OCI-LY3 (cell line): ENCODE results near the gene RPL10A.
"Not testable (repeated sequence)": the region's sequence is repeated elsewhere in the genome, so short reads cannot be mapped to it uniquely, and the experiment has no call there.

ENCODE experiments used
- H2AFZ ChIP-seq: fragments of 200-600, 300-600 bp; shearing (Covaris generic); 2 replicates; pipeline ENCODE4 v1.6.0; 2014; ENCODE audit warnings: antibody characterized with exemption, low read depth, low read length
- H3K27ac ChIP-seq: fragments of 200-600, 300-600 bp; sonication (generic); 2 replicates; pipeline ENCODE4 v1.5.1; 2014; ENCODE audit warnings: mild to moderate bottlenecking, low read length, moderate library complexity, mixed read lengths
- H3K27me3 ChIP-seq: fragments of 200-600, 300-600 bp; sonication (generic); 2 replicates; pipeline ENCODE4 v1.6.1; 2014; ENCODE audit warnings: low read depth, low read length, mixed read lengths
- H3K36me3 ChIP-seq: fragments of 200-600, 300-600 bp; sonication (generic); replicated peaks from 2 replicates; pipeline ENCODE3; 2014; ENCODE audit warnings: low read depth, low read length, mixed read lengths
- H3K4me1 ChIP-seq: fragments of 300-600, 200-600 bp; sonication (generic); 2 replicates; pipeline ENCODE4 v1.6.1; 2014; ENCODE audit warnings: low read length, mixed read lengths
- H3K4me2 ChIP-seq: fragments of 200-600, 300-600 bp; sonication (generic); 2 replicates; pipeline ENCODE4 v1.6.1; 2014; ENCODE audit warnings: low read length, mixed read lengths
- H3K4me3 ChIP-seq: fragments of 300-600, 200-600 bp; sonication (generic); 2 replicates; pipeline ENCODE4 v1.5.1; 2014; ENCODE audit warnings: antibody characterized with exemption, mild to moderate bottlenecking, low read length, moderate library complexity
- H3K79me2 ChIP-seq: fragments of 300-600, 200-600 bp; shearing (Covaris generic); 2 replicates; pipeline ENCODE4 v1.6.1; 2014; ENCODE audit warnings: mild to moderate bottlenecking, low read length, mixed read lengths
- H3K9ac ChIP-seq: fragments of 300-600, 200-600 bp; shearing (Covaris generic); 2 replicates; pipeline ENCODE4 v1.6.0; 2014; ENCODE audit warnings: mild to moderate bottlenecking, low read length, moderate library complexity
- H3K9me3 ChIP-seq: fragments of 200-600, 300-600 bp; shearing (Covaris generic); 2 replicates; pipeline ENCODE4 v1.6.1; 2014; ENCODE audit warnings: low read length, mixed read lengths; ENCODE audit not compliant: insufficient read depth
- H4K20me1 ChIP-seq: fragments of 200-600, 300-600 bp; sonication (generic); 2 replicates; pipeline ENCODE4 v1.6.1; 2016; ENCODE audit warnings: low read length, mixed read lengths; ENCODE audit not compliant: insufficient read depth
- EZH2phosphoT487 ChIP-seq: fragments of 200-600 bp; shearing (Covaris generic); IDR thresholded peaks from 2 replicates; pipeline ENCODE4 v1.6.1; 2018; ENCODE audit warnings: antibody characterized with exemption, mixed run types, low read depth
- TF ChIP-seq, protein P1 (sequence below): fragments of 200-600, 300-600 bp; sonication (generic); IDR thresholded peaks from 2 replicates; pipeline ENCODE4 v1.5.1; 2014; ENCODE audit warnings: antibody characterized with exemption, low read length, low read depth

Gene RPL10A

DNA sequence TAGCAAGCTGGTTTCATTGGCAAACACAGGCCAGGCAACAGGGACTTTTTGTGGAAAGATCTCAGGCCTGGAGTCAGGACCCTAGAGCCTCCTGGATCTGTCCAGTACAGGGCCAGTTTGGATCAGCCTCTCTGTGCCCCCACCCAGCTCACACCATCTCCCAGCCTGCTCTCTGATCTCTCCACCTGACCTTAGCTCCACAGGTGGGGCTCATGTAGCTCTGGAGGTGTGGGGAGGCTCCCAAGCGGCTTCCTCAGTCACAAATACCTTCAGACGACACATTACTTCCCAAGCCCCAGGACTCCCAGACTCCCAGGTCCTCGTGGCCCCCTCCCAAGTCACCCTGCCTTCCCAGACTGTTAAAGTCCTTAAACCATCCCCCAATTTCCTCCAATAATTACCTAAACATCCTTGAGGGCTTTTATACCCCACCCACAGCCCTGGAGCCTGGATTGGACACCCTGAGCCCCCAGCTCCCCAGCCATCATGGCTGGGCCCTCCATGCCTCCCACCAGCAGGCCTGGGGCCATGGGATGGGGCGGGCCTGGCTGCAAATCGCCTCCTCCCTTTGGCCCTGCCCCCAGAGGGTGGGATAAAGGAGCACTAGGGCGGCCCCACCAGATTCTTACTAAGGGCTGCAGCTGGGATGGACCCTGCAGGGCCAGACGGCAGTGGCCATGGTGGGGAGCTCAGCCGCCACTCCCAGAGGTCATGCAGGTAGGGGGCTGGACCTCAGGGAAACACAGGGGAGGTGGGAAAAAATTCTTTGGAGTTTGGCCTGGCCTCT, 31.9 kb upstream of the RPL10A start:
- Histone ChIP-seq H3K36me3 (no peaks in the 10 kb centered on the region), H3K9ac (no peak overlapping the region), H3K4me1 (no peaks in the 10 kb centered on the region), H3K27me3 (no peaks in the 10 kb centered on the region), H3K9me3 (no peaks in the 10 kb centered on the region), H3K4me3 (no peak overlapping the region), H2AFZ (no peak overlapping the region), H3K79me2 (no peaks in the 10 kb centered on the region), H3K4me2 (no peak overlapping the region), H4K20me1 (no peaks in the 10 kb centered on the region), H3K27ac (no peak overlapping the region)
- no peak for TF ChIP-seq EZH2phosphoT487
- TF ChIP-seq, protein P1, sequence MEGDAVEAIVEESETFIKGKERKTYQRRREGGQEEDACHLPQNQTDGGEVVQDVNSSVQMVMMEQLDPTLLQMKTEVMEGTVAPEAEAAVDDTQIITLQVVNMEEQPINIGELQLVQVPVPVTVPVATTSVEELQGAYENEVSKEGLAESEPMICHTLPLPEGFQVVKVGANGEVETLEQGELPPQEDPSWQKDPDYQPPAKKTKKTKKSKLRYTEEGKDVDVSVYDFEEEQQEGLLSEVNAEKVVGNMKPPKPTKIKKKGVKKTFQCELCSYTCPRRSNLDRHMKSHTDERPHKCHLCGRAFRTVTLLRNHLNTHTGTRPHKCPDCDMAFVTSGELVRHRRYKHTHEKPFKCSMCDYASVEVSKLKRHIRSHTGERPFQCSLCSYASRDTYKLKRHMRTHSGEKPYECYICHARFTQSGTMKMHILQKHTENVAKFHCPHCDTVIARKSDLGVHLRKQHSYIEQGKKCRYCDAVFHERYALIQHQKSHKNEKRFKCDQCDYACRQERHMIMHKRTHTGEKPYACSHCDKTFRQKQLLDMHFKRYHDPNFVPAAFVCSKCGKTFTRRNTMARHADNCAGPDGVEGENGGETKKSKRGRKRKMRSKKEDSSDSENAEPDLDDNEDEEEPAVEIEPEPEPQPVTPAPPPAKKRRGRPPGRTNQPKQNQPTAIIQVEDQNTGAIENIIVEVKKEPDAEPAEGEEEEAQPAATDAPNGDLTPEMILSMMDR: no peak

- H3K9me3 ChIP-seq, H3K9ac ChIP-seq, H2AFZ ChIP-seq, H3K27me3 ChIP-seq, H3K4me1 ChIP-seq, H3K79me2 ChIP-seq, H3K4me2 ChIP-seq, H3K27ac ChIP-seq, H4K20me1 ChIP-seq, H3K36me3 ChIP-seq, H3K4me3 ChIP-seq: not testable (repeated sequence)
These were observed 29.7 kb upstream of the RPL10A start for GRCh38 chr6:35438378-35439065.

GRCh38 chr6:35439308-35439707, 28.9 kb upstream of the RPL10A start:
- H2AFZ ChIP-seq: no peak overlapping the region
- no peak overlapping the region for H3K27ac ChIP-seq
- no peaks in the 10 kb centered on the region for H3K79me2 ChIP-seq
- H3K36me3 ChIP-seq: no peaks in the 10 kb centered on the region
- no peak overlapping the region for H3K9ac ChIP-seq
- no peaks in the 10 kb centered on the region for H3K9me3 ChIP-seq
- no peaks in the 10 kb centered on the region for H3K4me1 ChIP-seq
- no peaks in the 10 kb centered on the region for H3K27me3 ChIP-seq
- no peaks in the 10 kb centered on the region for H4K20me1 ChIP-seq
- H3K4me3 ChIP-seq: no peak overlapping the region
- H3K4me2 ChIP-seq: no peak overlapping the region
- no peak for TF ChIP-seq EZH2phosphoT487
- TF ChIP-seq, protein P1: no peak

- TF ChIP-seq EZH2phosphoT487: no peak
- TF ChIP-seq, protein P1: no peak
- H3K4me3 ChIP-seq: no peak overlapping the region
- no peak overlapping the region for H3K27ac ChIP-seq
- H3K9ac ChIP-seq: no peak overlapping the region
- H3K4me2 ChIP-seq: no peak overlapping the region
- H3K79me2 ChIP-seq: no peaks in the 10 kb centered on the region
- no peak overlapping the region for H2AFZ ChIP-seq
- H3K27me3 ChIP-seq: no peaks in the 10 kb centered on the region
- H3K36me3 ChIP-seq: no peaks in the 10 kb centered on the region
- H3K9me3 ChIP-seq: no peaks in the 10 kb centered on the region
- no peaks in the 10 kb centered on the region for H4K20me1 ChIP-seq
- H3K4me1 ChIP-seq: no peaks in the 10 kb centered on the region
These were observed 27.0 kb upstream of the RPL10A start for GRCh38 chr6:35441205-35441604.
